GDM1 (cell line): ENCODE measurements around the gene ELL2.
"Not testable (repeated sequence)": the region's sequence is repeated elsewhere in the genome, so short reads cannot be mapped to it uniquely, and the experiment has no call there.

Experiments
- DNase-seq: peaks from one replicate; lab custom pipeline; 2025; lab: John Stamatoyannopoulos, UW

The ELL2 gene

GRCh38 chr5:95930141-95930930 lies 31.3 kb downstream of the ELL2 start:
- DNase-seq = no peak

GRCh38 chr5:95928724-95929253 lies 32.9 kb downstream of the ELL2 start:
- DNase-seq = no peak

GRCh38 chr5:95927927-95928723 lies 33.5 kb downstream of the ELL2 start:
- no peak for DNase-seq

- not testable (repeated sequence) for DNase-seq
These were observed 34.4 kb downstream of the ELL2 start for GRCh38 chr5:95927300-95927699.

- no peak for DNase-seq
These were observed 35.7 kb downstream of the ELL2 start for GRCh38 chr5:95925939-95926338.

- no peak for DNase-seq
These were observed 36.3 kb downstream of the ELL2 start for GRCh38 chr5:95925378-95925744.

GRCh38 chr5:95924720-95925377 lies 36.8 kb downstream of the ELL2 start:
- no peak for DNase-seq

GRCh38 chr5:95923918-95924544 lies 37.6 kb downstream of the ELL2 start:
- DNase-seq = no peak

GRCh38 chr5:95922798-95923197 lies 38.9 kb downstream of the ELL2 start:
- no peak for DNase-seq

- DNase-seq = no peak
These were observed 40.1 kb downstream of the ELL2 start for GRCh38 chr5:95921501-95921900.

GRCh38 chr5:95920822-95921221 lies 40.8 kb downstream of the ELL2 start:
- no peak for DNase-seq

- no peak for DNase-seq
These were observed 42.0 kb downstream of the ELL2 start for GRCh38 chr5:95919658-95920057.

- DNase-seq = no peak
These were observed 43.1 kb downstream of the ELL2 start for GRCh38 chr5:95918421-95919006.

- no peak for DNase-seq
These were observed 44.4 kb downstream of the ELL2 start for GRCh38 chr5:95917207-95917606.

- no peak for DNase-seq
These were observed 45.0 kb downstream of the ELL2 start for GRCh38 chr5:95916687-95917085.

- DNase-seq = no peak
These were observed 45.5 kb downstream of the ELL2 start for GRCh38 chr5:95915999-95916686.

- DNase-seq = no peak
These were observed 48.0 kb downstream of the ELL2 start for GRCh38 chr5:95913663-95914062.

- DNase-seq = no peak
These were observed 49.6 kb downstream of the ELL2 start for GRCh38 chr5:95912029-95912428.

- no peak for DNase-seq
These were observed 51.1 kb downstream of the ELL2 start for GRCh38 chr5:95910521-95910920.

GRCh38 chr5:95909738-95910137 lies 51.9 kb downstream of the ELL2 start:
- DNase-seq = no peak

- no peak for DNase-seq
These were observed 52.9 kb downstream of the ELL2 start for GRCh38 chr5:95908799-95909198.
